HepG2 (cell line): ENCODE results near the gene PNKD. TPM values are rescaled to one million over a fixed set of nuclear protein-coding genes. Genes with fewer than 3 reads are reported as not detected.

Source experiments
- BRD4 ChIP-seq: sonication (generic); formaldehyde crosslinking; IDR thresholded peaks from 2 replicates; pipeline ENCODE4 v1.4.0; 2020; ENCODE audit warnings: missing genetic modification reagents
- FOXK1 ChIP-seq: sonication (generic); formaldehyde crosslinking; IDR thresholded peaks from 2 replicates; pipeline ENCODE4 v1.4.0; 2020; ENCODE audit warnings: low read depth, missing genetic modification reagents, borderline replicate concordance
- FOXO4 ChIP-seq: sonication (generic); formaldehyde crosslinking; conservative IDR thresholded peaks from 2 replicates; pipeline ENCODE4 v1.8.1; 2023; ENCODE audit warnings: missing genetic modification reagents
- IKZF5 ChIP-seq: IDR thresholded peaks from 2 replicates; pipeline ENCODE4 v1.6.1; 2018; ENCODE audit warnings: missing genetic modification reagents, mild to moderate bottlenecking, missing compliant biosample characterization
- KDM4B ChIP-seq: sonication (generic); formaldehyde crosslinking; IDR thresholded peaks from 2 replicates; pipeline ENCODE4 v1.4.0; 2020; ENCODE audit warnings: missing genetic modification reagents
- KLF15 ChIP-seq: sonication (generic); formaldehyde crosslinking; IDR thresholded peaks from 2 replicates; pipeline ENCODE4 v1.8.1; 2023; ENCODE audit warnings: borderline replicate concordance, mild to moderate bottlenecking, inconsistent platforms, missing genetic modification reagents, mixed read lengths
- MTA1 ChIP-seq: sonication (generic); formaldehyde crosslinking; IDR thresholded peaks from 2 replicates; pipeline ENCODE4 v1.4.0; 2020; ENCODE audit warnings: missing genetic modification reagents, mild to moderate bottlenecking, borderline replicate concordance
- NKX3-1 ChIP-seq: sonication (generic); formaldehyde crosslinking; IDR thresholded peaks from 2 replicates; pipeline ENCODE4 v1.5.0; 2020; ENCODE audit warnings: missing genetic modification reagents
- PRPF4 ChIP-seq: fragments of 200-400 bp; formaldehyde crosslinking; IDR thresholded peaks from 2 replicates; pipeline ENCODE4 v1.6.1; 2016; ENCODE audit warnings: low read length, low read depth; ENCODE audit not compliant: poor library complexity, severe bottlenecking
- RAD21 ChIP-seq: fragments of 450-650 bp; formaldehyde crosslinking; IDR thresholded peaks from 2 replicates; pipeline ENCODE4 v1.5.0; 2020; ENCODE audit warnings: mild to moderate bottlenecking
- SNAPC4 ChIP-seq: sonication (generic); formaldehyde crosslinking; IDR thresholded peaks from 2 replicates; pipeline ENCODE4 v1.4.0; 2020; ENCODE audit warnings: mild to moderate bottlenecking, missing genetic modification reagents
- SNRNP70 ChIP-seq: fragments of 200-400 bp; formaldehyde crosslinking; IDR thresholded peaks from 2 replicates; pipeline ENCODE4 v1.6.1; 2017; ENCODE audit warnings: mild to moderate bottlenecking, low read depth, low read length, moderate library complexity
- ZBTB42 ChIP-seq: sonication (generic); formaldehyde crosslinking; IDR thresholded peaks from 2 replicates; pipeline ENCODE4 v1.5.0; 2020; ENCODE audit warnings: mild to moderate bottlenecking, missing genetic modification reagents
- ZFP1 ChIP-seq: IDR thresholded peaks from 2 replicates; pipeline ENCODE4 v1.6.1; 2016
- ZNF205 ChIP-seq: IDR thresholded peaks from 2 replicates; pipeline ENCODE4 v1.6.1; 2018; ENCODE audit warnings: missing biosample characterization, missing genetic modification reagents
- ZNF235 ChIP-seq: sonication (generic); formaldehyde crosslinking; IDR thresholded peaks from 2 replicates; pipeline ENCODE4 v1.8.1; 2023; ENCODE audit warnings: mild to moderate bottlenecking, missing genetic modification reagents, borderline replicate concordance
- ZNF562 ChIP-seq: sonication (generic); formaldehyde crosslinking; IDR thresholded peaks from 2 replicates; pipeline ENCODE4 v1.8.0; 2022; ENCODE audit warnings: missing genetic modification reagents, borderline replicate concordance
- ZNF589 ChIP-seq: sonication (generic); formaldehyde crosslinking; conservative IDR thresholded peaks from 2 replicates; pipeline ENCODE4 v1.8.0; 2022; ENCODE audit warnings: mild to moderate bottlenecking, moderate library complexity, missing genetic modification reagents
- ZNF788 ChIP-seq: sonication (generic); formaldehyde crosslinking; IDR thresholded peaks from 2 replicates; pipeline ENCODE4 v1.5.0; 2020; ENCODE audit warnings: mild to moderate bottlenecking, missing genetic modification reagents, borderline replicate concordance
- ZSCAN25 ChIP-seq: sonication (generic); formaldehyde crosslinking; IDR thresholded peaks from 2 replicates; pipeline ENCODE4 v1.8.0; 2022; ENCODE audit warnings: mild to moderate bottlenecking, missing genetic modification reagents
- polyA plus RNA-seq, 8 experiments: library from polyadenylated mRNA; depleted of rRNA in 3 of 8; stranded (reverse) in 7 of 8; unstranded in 1 of 8; fragments of >200 nt; fragmentation: Illumina TruSeq in 4 of 8; extraction: Trizol in 4 of 8; gene quantifications; 2 replicates each; pipeline versions ENCODE4 v1.2.1 to v1.2.3, GENCODE V29; 2011 to 2016; ENCODE audit warnings: low read depth in 4 of 8, missing spikeins in 1 of 8, mixed read lengths in 1 of 8; ENCODE audit not compliant: insufficient read depth in 1 of 8
- total RNA-seq, 5 experiments: library from RNA; depleted of rRNA; stranded (reverse); fragments of >200 nt; fragmentation: Illumina TruSeq; extraction: Trizol; gene quantifications; 2 replicates each; pipeline ENCODE4 v1.2.3, GENCODE V29; 2016; ENCODE audit warnings: low read depth in 1 of 5

Gene PNKD
- total and polyA plus RNA-seq, 2 of the 13 experiments (the other 11 are each of a cell fraction or from before 2014, with no cell fraction given), result 55.9 to 80.4 TPM

- TF ChIP-seq ZNF235 (no peak), ZNF562 (CRISPR knock-in tag) (peak; percentile 48; the same call in 1 of the 2 replicates), SNRNP70 (no peak), ZFP1 (CRISPR knock-in tag) (peak; percentile 23; the same call in 1 of the 2 replicates), ZBTB42 (CRISPR knock-in tag) (peak; percentile 39; the same call in 1 of the 2 replicates), ZNF788 (CRISPR knock-in tag) (0 out of 2 replicates have a peak, but pooled peaks have one; percentile 42), MTA1 (CRISPR knock-in tag) (peak; percentile 76), FOXK1 (CRISPR knock-in tag) (no peak), SNAPC4 (CRISPR knock-in tag) (no peak), ZNF589 (CRISPR knock-in tag) (peak; percentile 94), NKX3-1 (CRISPR knock-in tag) (0 out of 2 replicates have a peak, but pooled peaks have one; percentile 56), KLF15 (CRISPR knock-in tag) (no peak), FOXO4 (CRISPR knock-in tag) (peak; percentile 97; the same call in 1 of the 2 replicates), PRPF4 (no peak), BRD4 (CRISPR knock-in tag) (peak; percentile 40; the same call in 1 of the 2 replicates), IKZF5 (CRISPR knock-in tag) (no peak), ZNF205 (CRISPR knock-in tag) (peak; percentile 49), ZSCAN25 (CRISPR knock-in tag) (peak; percentile 81), RAD21 (CRISPR knock-in tag) (no peak), KDM4B (CRISPR knock-in tag) (no peak)
Observed at GRCh38 chr2:218323526-218324472, 53.5 kb downstream of the PNKD start (continued).
